Stimulated activated CD8-positive, alpha-beta memory T cell treated with anti-CD3 and anti-CD28 coated beads, Interleukin-7, amount 100 ng/mL, for 48 hours (primary cell): ENCODE data around the gene CLASP1.
"Not testable (repeated sequence)": the region's sequence is repeated elsewhere in the genome, so short reads cannot be mapped to it uniquely, and the experiment has no call there.

ENCODE experiments used
- DNase-seq, 2 donors: peaks; one replicate each; pipeline ENCODE4 v3.0.0-alpha.2; 2020; ENCODE audit warnings: low read depth in 1 of 2; ENCODE audit errors: extremely low read depth in 1 of 2

The CLASP1 gene

DNA sequence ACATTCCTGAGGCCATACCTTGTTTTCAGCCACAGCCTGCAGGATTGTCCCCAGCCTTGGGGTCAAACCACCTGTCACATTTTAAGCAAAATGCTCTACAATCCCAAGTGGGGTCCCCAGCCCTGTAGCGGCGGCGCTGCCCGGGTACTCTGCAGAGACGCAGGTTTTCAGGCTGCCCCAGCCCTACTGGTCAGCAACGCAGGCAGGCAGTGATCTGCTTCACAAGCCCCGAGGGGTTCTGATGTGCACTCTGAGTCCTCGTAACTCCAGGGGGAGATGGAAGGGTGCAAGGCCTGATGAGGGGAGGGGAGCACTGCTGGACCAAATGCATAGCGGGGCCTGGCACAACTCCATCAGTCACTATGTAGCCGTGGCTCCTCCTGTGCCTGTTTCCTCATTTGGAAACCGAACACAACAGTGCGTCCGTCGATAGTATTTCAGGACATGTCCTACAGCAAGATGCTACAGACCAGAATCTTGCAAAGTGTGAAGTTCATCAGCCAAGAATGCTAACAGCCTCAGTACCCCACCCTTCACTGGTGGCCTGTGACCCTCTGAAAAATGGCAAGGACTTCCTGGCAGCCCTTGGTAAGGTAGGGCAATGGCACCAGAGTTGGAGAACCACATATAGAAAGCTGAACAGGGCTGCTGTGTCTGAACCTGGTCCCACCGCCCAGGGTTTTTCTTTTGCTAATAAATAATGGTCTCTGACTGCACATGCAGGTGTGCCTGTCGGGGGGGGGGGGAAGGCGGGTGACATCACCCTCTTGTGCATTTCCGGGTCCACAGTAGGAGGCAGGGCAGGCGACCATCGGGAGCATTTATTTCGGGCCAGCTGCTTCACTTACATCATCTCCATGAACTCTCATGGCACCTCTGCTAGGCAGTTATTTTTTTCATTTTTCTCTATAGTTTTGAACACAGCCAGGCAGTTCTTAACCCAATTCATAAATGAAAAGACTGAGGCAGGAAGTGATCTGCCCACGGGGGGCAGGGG, 313.7 kb downstream of the CLASP1 start:
- no peak for DNase-seq

DNA sequence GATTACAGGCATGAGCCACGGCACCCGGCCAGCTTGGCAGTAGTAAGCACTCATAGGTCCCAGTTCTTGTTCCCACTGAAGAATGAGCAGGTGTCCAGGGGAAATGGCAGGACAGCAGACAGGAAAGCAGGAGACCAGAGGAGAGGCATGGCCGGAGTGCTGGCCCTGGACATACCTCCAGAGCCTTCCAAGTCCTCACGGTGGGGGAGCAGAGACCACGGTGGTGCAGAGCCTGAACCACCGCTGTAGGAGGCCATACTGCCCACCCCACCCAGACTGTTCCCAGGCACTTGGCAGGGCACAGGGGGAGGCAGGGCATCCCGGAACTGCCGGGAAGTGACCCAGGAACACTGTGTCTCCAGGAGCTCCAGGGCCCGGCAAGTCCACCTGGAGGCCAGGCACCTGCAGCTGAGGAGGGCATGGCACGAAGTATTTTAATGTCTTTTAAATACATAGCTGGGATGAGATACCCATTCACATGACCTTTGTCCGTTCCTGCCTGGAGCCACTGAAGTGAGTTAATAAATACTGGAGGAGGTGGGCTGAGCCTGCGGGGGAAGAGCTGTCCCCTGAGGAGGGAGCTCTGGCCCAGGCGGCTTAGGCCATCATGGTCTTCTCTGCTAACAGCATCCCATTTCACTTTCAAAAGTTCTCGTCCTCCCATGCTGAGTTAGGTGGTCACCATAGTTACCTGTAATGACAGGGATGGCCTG, 314.5 kb downstream of the CLASP1 start:
- DNase-seq, result no peak

DNA sequence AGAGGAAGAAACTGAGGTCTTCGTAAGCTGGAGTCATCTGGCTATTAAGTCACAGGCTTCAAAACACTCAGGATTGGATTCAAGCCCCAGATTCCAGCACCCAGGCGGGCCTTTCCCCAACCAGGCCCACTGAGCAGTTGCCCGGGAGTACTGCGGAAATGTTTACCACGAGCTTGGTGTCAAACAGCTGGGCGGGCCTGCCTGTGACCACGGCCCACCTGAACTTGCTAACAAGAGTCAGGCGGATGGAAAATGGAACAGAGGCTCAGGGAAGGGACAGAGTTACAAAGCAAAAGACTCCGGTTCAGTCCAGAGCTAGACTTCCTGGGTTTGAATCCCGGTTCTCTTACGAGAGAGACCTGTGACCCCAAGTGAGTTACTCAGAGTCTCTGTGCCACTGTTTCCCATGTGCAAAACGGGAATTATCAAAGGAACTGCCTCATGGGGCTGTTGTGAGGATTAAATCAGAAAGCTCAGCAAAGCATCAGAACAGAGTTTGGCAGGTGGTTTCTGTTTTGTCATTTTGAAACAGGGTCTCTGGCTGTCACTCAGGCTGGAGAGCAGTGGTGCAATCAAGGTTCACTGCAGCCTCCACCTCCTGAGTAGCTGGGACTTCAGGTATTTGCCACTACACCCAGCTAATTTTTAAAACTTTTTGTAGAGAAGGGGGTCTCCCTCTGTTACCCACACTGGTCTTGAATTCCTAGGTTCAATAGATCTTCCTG, 315.3 kb downstream of the CLASP1 start:
- no peak for DNase-seq

DNA sequence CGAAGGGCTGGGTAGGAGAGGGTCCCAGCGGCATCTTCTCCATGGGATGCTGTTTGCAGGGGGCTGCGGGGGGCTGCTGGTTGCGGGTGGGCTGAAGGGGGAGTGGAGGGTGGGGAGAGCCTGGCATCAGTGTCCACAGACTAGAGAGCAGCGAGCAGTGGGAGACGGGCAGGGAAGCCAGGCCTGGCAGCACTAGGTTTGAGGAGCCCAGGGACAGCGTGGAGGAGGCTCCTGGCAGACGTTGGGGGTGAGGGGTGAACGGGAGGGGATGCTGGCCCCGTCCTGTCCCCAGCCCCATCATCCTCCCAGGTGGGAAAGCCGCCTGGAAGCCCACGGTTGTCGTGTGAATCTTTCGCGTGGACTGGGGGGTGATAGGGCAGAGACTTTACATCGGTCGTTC, 316.0 kb downstream of the CLASP1 start:
- no peak for DNase-seq

DNA sequence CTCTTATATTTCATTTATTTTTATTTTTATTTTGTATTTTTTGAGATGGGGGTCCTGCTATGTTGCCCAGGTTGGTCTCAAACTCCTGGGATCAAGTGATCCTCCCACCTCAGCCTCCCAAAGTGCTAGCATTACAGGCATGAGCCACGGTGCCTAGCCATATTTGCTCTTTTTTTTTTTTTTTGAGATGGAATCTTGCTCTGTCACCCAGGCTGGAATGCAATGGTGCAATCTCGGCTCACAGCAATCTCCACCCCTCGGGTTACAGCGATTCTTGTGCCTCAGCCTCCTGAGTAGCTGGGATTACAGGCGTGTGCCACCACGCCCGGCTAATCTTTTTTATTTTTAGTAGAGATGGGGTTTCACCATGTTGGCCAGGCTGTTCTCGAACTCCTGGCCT, 317.9 kb downstream of the CLASP1 start:
- not testable (repeated sequence) for DNase-seq

DNA sequence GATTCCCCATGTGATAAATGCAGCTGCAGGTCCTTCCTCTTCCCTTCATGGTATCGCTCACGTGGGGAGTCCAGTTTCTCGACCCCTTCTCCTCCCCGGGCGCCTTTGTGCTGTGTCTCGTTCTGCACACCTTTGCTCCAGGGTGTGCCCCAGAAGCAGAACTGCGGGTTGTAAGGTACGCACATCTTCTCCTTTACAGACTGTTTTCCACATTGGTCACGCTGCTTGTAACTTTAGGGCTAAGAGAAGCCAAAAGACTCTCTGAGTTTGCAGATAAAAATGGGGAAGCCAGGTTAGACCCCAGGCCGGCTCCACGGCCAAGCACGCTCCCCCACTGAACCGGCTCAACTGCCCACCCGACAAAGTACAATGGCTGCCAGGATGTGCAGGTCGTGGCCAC, 318.3 kb downstream of the CLASP1 start:
- DNase-seq, result no peak

DNA sequence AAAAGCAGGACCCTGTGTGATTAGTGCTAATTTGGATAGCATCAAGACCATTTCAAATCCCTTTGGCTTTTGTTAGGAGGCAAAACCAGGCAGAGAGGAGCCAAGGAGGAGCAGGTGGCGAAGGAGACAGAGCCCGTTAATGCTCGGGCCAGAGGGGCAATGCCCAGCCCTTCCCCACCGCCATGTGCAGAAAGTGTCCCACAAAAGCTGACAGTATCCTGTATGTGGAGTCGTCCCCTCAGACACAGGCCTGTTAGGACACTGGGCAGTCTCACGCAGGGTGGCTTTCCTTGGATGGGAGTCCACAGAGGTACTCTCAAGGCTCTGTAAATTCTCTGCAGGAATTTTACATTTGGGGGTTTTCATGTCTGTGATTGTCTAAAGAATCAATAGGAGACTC, 319.5 kb downstream of the CLASP1 start:
- no peak for DNase-seq

DNA sequence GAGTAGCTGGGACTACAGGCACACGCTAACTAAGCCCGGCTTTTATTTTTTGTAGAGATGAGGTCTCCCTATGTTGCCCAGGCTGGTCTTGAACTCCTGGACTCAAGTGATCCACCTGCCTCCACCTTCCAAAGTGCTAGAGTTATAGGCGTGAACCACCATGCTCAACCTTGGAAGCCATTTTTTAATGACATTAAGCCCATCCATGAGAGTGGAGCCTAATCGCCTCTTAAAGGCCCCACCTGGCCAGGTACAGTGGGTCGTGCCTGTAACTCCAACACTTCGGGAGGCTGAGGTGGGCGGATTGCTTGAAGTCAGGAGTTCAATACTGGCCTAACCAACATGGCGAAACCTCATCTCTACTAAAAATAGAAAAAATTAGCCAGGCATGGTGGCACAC, 322.6 kb downstream of the CLASP1 start:
- no peak for DNase-seq

DNA sequence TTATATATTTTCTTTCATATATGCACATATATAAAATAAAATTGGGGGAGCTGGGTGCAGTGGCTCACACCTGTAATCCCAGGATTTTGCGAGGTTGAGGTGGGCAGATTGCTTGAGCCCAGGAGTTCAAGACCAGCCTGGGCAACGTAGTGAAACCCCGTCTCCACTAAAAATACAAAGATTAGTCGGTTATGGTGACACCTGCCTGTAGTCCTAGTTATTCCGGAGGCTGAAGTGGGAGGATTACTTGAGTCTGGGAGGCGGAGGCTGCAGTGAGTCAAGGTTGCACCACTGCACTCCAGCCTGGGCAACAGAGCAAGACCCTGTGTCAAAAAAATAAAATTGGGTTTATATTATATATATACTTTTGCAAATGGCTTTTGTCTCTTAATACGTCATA, 324.7 kb downstream of the CLASP1 start:
- DNase-seq, result no peak

DNA sequence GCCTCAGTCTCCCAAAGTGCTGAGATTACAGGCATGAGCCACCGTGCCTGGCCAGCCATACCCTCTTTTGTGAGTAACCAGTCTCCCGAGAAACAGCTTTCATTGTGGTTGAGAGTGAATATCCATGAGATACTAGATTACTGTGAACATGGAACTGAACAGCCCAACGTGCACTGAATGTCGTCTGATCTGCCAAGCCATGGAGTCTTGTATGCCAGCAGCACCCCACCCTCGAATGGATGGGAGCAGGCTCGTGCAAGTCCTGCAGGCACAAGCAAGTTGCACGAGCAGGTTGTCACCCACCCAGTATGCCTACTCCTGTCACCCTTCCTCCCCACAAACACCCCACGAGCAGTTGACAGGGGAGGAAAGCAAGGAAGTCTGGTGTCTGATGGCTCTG, 327.8 kb downstream of the CLASP1 start:
- DNase-seq, result no peak

DNA sequence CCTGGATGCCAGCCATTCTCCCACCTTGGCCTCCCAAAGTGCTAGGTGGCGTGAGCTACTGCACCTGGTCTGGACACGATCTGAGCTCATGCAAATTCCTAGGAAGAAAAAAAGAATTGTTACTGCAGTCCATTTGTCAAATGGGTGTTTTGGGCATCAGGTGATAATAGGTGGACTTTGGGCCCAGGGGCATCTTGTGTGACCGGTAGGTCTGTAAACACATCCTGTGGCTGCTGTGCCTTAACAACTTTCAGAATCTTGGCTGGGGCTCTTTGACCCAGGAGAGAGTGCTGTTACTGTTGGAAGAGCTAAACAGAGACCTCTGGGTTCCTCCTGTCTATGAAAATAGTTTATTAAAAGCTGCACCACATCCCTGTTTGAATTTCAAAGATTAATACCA, 329.3 kb downstream of the CLASP1 start:
- no peak for DNase-seq

DNA sequence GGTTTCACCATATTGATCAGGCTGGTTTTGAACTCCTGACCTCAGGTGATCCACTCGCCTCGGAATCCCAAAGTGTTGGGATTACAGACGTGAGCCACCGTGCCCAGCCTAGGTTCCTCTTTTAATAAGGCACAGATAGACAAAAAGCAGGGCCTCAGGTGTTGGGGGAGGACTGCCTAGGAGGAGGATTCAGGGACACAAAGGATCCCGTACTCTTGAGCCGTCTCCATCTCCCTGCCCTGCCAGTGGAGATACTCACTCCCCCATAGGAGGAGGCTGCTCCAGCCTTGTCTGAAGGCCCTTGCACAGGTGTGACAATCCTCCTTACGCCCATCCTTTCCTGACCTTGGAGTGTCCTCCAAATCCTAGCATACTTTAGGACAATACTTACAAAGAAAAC, 332.3 kb downstream of the CLASP1 start:
- no peak for DNase-seq

DNA sequence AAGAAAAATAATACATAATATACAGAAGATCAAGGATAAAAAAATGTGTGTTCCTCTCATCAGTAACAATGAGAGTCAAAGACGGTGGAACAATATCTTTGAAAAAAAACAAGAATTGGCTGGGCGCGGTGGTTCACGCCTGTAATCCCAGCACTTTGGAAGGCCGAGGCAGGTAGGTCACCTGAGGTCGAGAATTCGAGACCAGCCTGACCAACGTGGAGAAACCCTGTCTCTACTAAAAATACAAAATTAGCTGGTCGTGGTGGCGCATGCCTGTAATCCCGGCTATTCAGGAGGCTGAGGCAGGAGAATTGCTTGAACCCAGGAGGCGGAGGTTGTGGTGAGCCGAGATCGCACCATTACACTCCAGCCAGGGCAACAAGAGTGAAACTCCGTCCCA, 335.6 kb downstream of the CLASP1 start:
- DNase-seq, result not testable (repeated sequence)

DNA sequence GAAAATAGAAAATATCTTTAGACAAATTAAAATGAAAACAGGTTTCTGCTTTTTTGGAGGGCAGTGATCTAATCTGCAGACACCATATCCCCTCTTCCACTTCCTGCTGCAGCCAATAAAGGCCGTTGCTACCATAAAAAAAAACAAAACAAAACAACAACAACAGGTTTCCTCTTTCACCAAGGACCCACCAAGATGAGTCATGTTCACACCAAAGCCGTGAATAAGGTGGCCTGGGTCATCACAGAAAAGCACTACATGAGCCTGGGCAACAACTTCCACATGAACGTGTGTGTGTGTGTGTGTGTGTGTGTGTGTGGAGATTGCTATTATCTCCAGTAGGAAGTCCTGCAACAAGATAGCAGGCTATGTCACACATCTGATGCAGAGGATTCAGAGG, 339.5 kb downstream of the CLASP1 start:
- DNase-seq, result no peak

DNA sequence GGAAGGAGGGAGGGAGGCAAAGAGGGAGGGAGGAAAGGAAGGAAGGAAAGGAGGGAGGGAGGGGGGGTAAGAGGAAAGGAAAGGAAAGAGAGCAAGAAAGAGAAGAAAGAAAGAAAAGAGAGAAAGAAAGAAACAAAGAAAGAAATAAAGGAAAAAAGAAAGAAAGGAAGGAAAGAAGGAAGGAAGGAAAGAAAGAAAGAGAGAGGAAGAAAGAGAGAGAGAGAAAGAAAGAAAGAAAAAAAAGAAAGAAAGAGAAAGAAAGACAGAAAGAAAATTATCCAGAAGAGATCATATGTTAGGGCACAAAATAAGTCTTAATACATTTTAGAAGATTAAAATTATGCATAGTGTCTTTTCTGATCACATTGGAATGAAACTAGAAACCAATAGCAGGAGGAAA, 339.9 kb downstream of the CLASP1 start:
- DNase-seq, result no peak

DNA sequence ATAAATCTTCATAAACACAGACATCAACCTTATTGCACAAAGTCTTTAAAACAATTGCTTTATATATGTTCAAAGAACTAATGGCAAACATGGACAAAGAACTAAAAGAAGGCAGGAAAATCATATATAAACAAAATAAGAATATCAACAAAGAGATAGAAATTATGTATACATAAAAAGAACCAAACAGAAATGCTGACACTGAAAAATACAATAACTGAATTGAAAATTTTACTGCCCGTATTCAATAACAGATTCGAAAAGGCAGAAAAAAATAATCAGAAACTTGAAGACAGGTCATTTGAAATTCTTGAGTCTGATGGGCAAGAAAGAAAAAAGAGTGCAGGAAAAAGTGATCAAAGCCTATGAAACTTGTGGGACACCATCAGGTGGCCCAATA, 342.2 kb downstream of the CLASP1 start:
- no peak for DNase-seq

DNA sequence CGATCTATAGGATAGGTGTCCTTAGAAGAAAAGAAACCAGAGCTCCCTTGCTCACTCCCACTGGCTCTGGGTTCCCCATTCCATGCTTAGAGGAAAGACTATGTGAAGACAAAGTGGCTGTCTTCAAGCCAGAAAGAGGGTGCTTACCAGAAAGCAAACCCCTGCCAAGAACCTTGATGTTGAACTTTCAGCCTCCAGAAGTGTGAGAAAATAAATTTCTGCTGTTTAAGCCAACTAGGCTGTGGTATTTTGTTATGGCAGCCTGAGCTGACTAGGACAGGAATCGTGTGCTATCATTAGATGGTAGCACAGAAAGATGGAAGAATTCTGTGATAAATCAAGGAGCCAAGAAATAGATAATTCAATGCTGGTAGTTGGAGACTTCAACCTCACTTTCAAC, 344.3 kb downstream of the CLASP1 start:
- DNase-seq, result no peak

DNA sequence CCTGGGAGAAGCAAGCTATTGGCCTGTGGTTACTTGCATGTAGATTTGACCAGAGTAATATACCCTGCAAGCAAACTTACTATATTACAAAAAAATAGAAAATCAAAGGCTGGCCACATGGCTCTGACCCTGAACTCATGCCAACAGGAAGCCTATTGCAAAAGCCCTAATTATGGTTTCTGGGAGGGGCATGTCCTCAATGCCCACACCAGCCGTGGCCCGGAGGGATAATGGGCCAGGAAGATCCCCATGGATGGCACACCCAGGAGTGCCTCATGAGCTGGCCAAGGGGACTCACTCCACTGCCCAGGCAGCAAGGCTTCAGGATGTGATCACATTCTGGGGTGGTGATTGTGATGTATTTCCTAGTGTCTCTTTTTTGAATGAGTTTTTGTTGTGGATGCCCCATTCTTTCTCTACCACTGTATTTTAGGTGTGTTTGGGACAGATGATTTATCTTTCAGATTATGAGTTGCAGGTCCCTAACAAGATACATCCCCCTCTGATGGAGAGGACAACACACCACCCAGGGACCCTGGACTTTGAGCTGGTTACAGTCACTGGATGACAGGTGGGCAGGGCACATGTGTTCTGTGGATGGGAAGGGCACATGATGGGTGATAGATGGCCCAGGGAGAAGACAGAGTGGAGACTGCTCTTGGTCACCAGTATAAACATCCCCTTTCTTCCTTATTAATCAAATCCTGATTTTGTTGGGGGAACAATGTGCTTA, 345.6 kb downstream of the CLASP1 start:
- no peak for DNase-seq

DNA sequence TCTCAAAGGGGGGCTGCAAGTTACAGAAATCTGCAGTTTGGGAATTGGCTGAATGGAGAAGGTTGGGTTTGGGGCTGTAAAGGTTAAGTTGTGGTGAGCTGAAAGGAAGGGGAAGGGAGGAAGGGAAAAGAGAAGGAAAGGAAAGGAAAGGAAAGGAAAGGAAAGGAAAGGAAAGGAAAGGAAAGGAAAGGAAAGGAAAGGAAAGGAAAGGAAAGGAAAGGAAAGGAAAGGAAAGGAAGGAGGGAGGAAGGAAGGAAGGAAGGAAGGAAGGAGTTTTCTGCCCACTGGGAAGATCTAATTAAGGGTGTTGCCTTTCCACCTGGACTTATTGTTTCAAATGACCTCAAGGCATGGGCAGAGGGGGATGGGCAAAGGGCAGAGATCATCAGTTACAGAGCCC, 348.1 kb downstream of the CLASP1 start:
- not testable (repeated sequence) for DNase-seq

DNA sequence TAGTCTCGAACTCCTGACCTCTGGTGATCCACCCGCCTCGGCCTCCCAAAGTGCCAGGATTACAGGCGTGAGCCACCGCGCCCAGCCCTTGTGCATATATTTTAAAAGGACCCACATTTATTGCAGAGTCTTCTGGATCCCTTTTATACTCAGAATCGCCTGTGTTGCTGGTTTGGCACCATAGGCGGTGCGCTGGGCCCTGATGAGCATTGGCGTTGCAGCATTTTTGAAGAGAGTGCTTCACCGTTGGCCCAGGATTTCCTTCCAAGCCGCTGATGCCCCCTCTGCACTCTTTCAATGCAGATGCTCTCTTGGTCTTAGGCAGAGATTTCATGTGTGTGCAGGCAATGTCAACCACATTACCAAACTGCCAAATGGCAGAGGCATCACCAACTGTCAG, 350.8 kb downstream of the CLASP1 start:
- no peak for DNase-seq

DNA sequence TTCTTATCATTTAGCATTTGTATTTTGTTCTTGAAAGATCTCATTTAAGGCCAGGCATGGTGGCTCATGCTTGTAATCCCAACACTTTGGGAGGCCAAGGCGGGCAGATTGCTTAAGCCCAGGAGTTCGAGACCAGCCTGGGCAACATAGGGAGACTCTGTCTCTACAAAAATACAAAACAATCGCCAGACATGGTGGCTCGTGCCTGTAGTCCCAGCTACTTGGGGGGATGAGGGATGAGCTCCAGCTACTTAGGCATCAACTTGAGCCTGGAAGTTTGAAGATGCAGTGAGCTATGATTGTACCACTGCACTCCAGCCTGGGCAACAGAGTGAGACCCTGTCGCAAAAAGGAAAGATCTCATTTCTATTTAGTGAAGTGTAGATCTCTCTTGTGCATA, 351.4 kb downstream of the CLASP1 start:
- not testable (repeated sequence) for DNase-seq
